Stimulated activated CD8-positive, alpha-beta memory T cell treated with anti-CD3 and anti-CD28 coated beads, Interleukin-15, amount 100 ng/mL, for 48 hours (primary cell): Measurements from ENCODE around the gene LGALS14.

Source experiments
- DNase-seq, 2 donors: peaks; one replicate each; pipeline ENCODE4 v3.0.0-alpha.2; 2020; ENCODE audit warnings: low read depth in 2 of 2

LGALS14 gene

DNA sequence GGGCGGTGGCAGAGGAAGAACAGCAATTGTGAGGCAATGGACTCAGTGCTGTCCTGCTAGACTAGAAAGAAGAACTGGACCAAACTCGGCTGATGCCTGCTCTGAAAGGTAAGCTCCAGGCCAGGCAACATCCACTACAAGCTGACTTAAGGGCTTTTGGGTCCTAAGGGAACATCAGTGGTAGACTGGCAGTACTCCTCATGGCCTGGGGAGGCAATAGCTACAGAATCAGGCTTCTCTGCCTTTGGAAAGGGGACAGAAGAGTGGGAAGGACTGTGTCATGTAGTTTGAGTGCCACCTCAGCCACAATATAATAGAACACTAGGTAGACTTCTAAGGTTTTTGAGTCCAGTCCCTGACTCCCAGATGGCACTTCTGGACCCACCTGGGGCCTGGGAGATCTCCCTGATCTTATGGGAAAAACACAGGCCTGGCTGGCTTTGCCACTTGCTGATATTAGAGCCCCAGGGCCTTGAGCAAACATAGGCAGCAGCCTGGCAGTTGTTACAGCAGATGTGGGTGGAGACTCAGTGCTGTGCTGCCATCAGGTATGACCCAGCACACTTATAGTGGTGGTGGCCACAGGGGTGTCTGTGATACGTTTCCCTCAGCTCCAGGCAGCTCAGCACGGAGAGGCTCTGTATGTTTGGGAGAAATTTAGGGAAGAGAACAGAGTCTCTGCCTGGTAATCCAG is 42.7 kb downstream of the LGALS14 start:
- DNase-seq: no peak

DNA sequence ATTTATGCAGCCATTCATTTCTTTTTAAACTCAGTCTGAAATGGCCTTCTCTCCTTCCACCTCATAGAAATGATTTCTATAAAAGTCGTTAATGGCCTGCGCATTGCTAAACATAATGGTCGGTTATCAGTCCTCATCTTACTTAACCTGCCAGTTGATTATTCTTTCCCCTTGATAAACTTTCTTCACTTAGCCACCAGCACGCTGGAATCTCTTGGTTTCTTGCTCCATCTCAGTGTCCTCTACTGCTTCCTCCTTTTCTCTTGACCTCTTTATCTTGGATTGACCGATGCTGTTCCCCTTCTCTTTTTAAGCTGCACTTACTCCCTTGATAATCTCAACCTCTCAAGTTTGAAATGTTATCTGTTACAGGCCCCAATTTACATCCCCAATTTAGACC is 45.7 kb downstream of the LGALS14 start:
- no peak for DNase-seq

DNA sequence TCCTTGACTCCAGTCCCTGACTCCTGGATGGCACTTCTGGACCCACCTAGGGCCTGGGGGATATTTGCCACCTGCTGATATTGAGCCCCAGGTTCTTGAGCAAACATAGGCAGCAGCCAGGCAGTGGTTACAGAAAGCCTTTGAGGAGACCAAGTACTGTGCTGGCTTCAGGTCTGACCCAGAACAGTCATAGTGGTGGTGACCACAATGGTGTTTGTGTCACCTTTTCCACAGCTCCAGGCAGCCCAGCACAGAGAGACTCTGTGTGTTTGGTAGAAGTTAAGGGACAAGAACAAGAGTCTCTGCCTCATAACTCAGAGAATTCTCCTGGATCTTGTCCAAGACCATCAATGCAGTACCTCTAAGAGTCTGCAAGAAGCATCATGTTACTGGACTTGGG is 48.1 kb downstream of the LGALS14 start:
- peak; percentile 15 to 21 for DNase-seq

DNA sequence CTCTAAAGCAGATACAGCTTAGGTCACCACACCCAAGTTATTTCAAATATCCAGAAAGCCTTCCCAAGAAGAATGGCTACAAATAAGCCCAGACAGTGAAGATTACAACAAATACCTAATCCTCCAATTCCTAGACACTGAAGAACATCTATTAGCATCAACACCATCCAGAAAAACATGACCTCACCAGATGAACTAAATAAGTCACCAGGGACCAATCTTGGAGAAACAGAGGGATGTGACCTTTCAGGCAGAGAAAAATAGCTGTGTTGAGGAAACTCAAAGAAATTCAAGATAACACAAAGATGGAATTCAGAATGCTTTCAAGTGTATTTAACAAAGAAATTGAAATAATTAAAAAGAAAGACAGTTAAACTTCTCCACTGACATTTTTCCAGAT is 48.5 kb downstream of the LGALS14 start:
- DNase-seq: no peak

DNA sequence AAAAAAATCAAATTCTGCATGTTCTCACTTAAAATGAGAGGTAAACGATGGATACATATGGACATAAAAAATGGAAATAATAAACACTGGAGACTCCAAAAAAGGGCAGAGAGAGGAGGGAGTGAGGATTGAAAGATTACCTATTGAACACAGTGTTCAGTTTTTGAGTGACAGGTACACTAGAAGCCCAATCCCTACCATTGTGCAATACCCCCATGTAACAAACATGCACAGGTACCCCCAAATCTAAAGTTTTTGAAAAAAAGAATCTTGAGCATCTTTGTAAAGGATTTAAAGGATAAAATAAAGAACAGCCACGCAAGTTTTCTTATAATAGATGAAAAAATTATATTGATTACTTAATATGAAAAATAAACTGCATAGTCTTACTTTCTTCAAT is 50.3 kb downstream of the LGALS14 start:
- no peak for DNase-seq

DNA sequence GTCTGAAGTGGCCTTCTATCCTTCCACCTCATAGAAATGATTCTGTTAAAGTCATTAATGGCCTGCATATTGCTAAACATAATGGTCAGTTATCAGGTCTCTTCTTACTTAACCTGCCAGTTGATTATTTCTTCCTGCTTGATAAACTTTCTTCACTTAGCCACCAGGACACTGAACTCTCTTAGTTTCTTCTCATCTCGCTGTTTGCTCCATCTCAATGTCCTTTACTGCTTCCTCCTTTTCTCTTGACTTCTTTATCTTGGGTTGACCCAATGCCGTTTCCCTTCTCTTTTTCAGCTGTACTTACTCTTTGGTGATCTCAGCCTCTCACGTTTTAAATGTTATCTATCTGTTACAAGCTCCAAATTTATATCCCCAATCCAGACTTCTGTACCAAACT is 50.7 kb downstream of the LGALS14 start:
- no peak for DNase-seq
